Gastroesophageal sphincter (tissue), 4 donors: ENCODE data around the gene DHRS7C. TPM values are rescaled to one million over a fixed set of nuclear protein-coding genes. Genes with fewer than 3 reads are reported as not detected.

ENCODE experiments used
- ATAC-seq: fragments of 150-250 bp; one replicate; pipeline ENCODE4 v1.9.1; 2016; ENCODE audit warnings: mild to moderate bottlenecking, moderate library complexity
- H3K27ac ChIP-seq, 4 donors: fragments of 200-600 bp; sonication (generic) in 3 of 4; 1 replicate in 3 of 4; 2 replicates in 1 of 4; pipeline ENCODE4 v1.5.1; 2016 to 2019
- H3K27me3 ChIP-seq: fragments of 200-600 bp; sonication (generic); one replicate; pipeline ENCODE4 v1.5.1; 2019
- H3K36me3 ChIP-seq, 2 donors: fragments of 200-600 bp; sonication (generic); one replicate each; pipeline ENCODE4 v1.5.1; 2019; ENCODE audit warnings: control low read depth in 1 of 2
- H3K4me1 ChIP-seq, 3 donors: fragments of 200-600 bp; sonication (generic); 1 replicate in 2 of 3; 2 replicates in 1 of 3; pipeline ENCODE4 v1.5.1; 2016 to 2019; ENCODE audit warnings: control low read depth in 2 of 3
- H3K4me3 ChIP-seq, 2 donors: fragments of 200-600 bp; sonication (generic); one replicate each; pipeline ENCODE4 v1.5.1; 2019; ENCODE audit warnings: mild to moderate bottlenecking in 1 of 2, moderate library complexity in 1 of 2
- H3K9me3 ChIP-seq, 3 donors: fragments of 200-600 bp; sonication (generic); one replicate each; pipeline ENCODE4 v1.5.1; 2017 to 2019; ENCODE audit warnings: control low read depth in 2 of 3
- CTCF ChIP-seq, 4 experiments: fragments of 200-600 bp in 2 of 4; fragments of 450-650 bp in 2 of 4; sonication (generic) in 1 of 4; IDR thresholded peaks; one replicate each; pipeline ENCODE4 v1.5.1; 2017 to 2019; ENCODE audit warnings: antibody characterized with exemption in 4 of 4, mild to moderate bottlenecking in 2 of 4, moderate library complexity in 2 of 4
- EP300 ChIP-seq: sonication (generic); formaldehyde crosslinking; IDR thresholded peaks from one replicate; pipeline ENCODE4 v1.6.1; 2017; ENCODE audit warnings: antibody characterized with exemption, mild to moderate bottlenecking
- POLR2A ChIP-seq, 2 donors: fragments of 450-650 bp; IDR thresholded peaks; one replicate each; pipeline ENCODE4 v1.6.1; 2017; ENCODE audit warnings: antibody characterized with exemption in 2 of 2, mild to moderate bottlenecking in 2 of 2, moderate library complexity in 1 of 2
- POLR2AphosphoS5 ChIP-seq: sonication (generic); formaldehyde crosslinking; IDR thresholded peaks from one replicate; pipeline ENCODE4 v1.6.1; 2017; ENCODE audit warnings: antibody characterized with exemption
- WGBS, 2 donors: methylation state at CpG; one replicate each; pipeline ENCODE4 v1.1.5; 2018; ENCODE audit warnings: low coverage in 1 of 2; 5-methylcytosine and 5-hydroxymethylcytosine counted together
- total RNA-seq, 4 donors: library from RNA; depleted of rRNA; stranded (reverse); fragments of >200 nt; gene quantifications; one replicate each; pipeline ENCODE4 v1.1.0, GENCODE V29; 2016

The DHRS7C gene
- total RNA-seq, 4 donors from 2014 or later: not detected

- Histone ChIP-seq H3K27ac (no peak overlapping the region), H3K4me3 (no peak overlapping the region), H3K4me1 (no peaks in the 10 kb centered on the region), H3K36me3 (no peaks in the 10 kb centered on the region), H3K27me3 (no peaks in the 10 kb centered on the region), H3K9me3 (no peaks in the 10 kb centered on the region)
- no peak for TF ChIP-seq CTCF (IDR thresholded peaks at IDR 0.05)
- no peak for TF ChIP-seq EP300
- ATAC-seq: no peak
- WGBS, 2 donors: 83 to 88% methylated on average over 5 of the region's 5 CpGs
These were observed 19.7 kb upstream of the DHRS7C start for GRCh38 chr17:9811086-9811485.

- TF ChIP-seq POLR2AphosphoS5 (no peak), POLR2A (IDR thresholded peaks at IDR 0.05) (no peak), EP300 (no peak), CTCF (IDR thresholded peaks at IDR 0.05) (no peak)
- no peak for ATAC-seq
- no peaks in the 10 kb centered on the region for H3K4me1 ChIP-seq
- 58 to 78% methylated on average over 3 to 4 of the region's 4 CpGs for WGBS, 2 donors
- H3K9me3 ChIP-seq: peaks cover 0 to 4% (median 0%) of the 10 kb centered on the region in 3 donors
- H3K4me3 ChIP-seq: no peak overlapping the region
- H3K27ac ChIP-seq: no peak overlapping the region
- H3K36me3 ChIP-seq: no peaks in the 10 kb centered on the region
- H3K27me3 ChIP-seq: no peaks in the 10 kb centered on the region
These were observed 18.9 kb upstream of the DHRS7C start for GRCh38 chr17:9810100-9810949.

DNA sequence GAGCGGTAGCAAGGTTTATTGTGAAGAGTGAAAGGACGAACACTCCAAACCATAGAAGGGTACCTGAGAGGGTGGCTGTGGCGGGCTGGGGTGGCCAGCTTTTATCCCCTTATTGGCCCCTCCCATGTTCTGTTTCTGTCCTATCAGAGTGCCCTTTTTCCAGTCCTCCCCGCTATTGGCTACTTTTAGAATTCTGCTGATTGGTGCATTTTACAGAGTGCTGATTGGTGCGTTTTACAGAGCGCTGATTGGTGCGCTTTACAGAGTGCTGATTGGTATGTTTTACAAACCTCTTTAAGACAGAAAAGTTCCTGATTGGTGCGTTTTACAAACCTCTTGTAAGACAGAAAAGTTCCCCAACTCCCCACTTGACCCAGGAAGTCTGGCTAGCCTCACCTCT lies 18.0 kb upstream of the DHRS7C start:
- H3K27me3 ChIP-seq: no peaks in the 10 kb centered on the region
- WGBS, 2 donors: 92 to 94% methylated on average over 7 to 8 of the region's 8 CpGs
- no peaks in the 10 kb centered on the region for H3K36me3 ChIP-seq
- no peak overlapping the region for H3K4me3 ChIP-seq
- H3K4me1 ChIP-seq: no peaks in the 10 kb centered on the region
- ATAC-seq: no peak
- TF ChIP-seq POLR2A (IDR thresholded peaks at IDR 0.05): no peak
- no peak for TF ChIP-seq POLR2AphosphoS5
- TF ChIP-seq CTCF (IDR thresholded peaks at IDR 0.05): no peak
- no peak for TF ChIP-seq EP300
- no peak overlapping the region for H3K27ac ChIP-seq
- peaks cover 0 to 13% (median 0%) of the 10 kb centered on the region in 3 donors for H3K9me3 ChIP-seq

DNA sequence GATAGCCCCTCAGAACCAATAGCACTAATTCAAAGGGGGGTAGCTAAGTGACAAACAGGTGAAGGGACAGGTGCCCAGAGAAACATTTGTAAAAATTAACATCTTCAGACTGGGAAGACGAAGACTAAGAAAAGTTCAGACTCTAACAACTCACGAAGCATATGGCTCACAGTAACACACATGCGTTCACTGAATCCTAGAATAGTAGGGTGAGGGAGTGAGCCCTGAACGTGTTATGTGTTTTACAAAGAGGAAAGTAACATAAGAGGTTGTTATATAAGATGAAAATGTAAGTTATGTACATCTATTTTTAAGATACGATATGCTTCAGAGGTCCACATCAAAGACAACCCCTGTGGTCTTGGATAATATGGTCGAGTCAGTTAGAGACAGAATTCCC lies 15.3 kb upstream of the DHRS7C start:
- WGBS, 2 donors: 71 to 84% methylated on average over 6 of the region's 6 CpGs
- Histone ChIP-seq H3K4me1 (no peaks in the 10 kb centered on the region), H3K27me3 (peaks cover 5% of the 10 kb centered on the region), H3K9me3 (peaks cover 0 to 20% (median 0%) of the 10 kb centered on the region in 3 donors), H3K4me3 (no peak overlapping the region), H3K36me3 (no peaks in the 10 kb centered on the region), H3K27ac (no peak overlapping the region)
- ATAC-seq: no peak
- TF ChIP-seq EP300 (no peak), POLR2AphosphoS5 (no peak), POLR2A (IDR thresholded peaks at IDR 0.05) (no peak), CTCF (IDR thresholded peaks at IDR 0.05) (no peak)

- no peak overlapping the region for H3K27ac ChIP-seq
- no peaks in the 10 kb centered on the region for H3K4me1 ChIP-seq
- no peak for ATAC-seq
- H3K4me3 ChIP-seq: no peak overlapping the region
- H3K9me3 ChIP-seq: peaks cover 0 to 20% (median 0%) of the 10 kb centered on the region in 3 donors
- peaks cover 5% of the 10 kb centered on the region for H3K27me3 ChIP-seq
- TF ChIP-seq POLR2A (IDR thresholded peaks at IDR 0.05): no peak
- no peak for TF ChIP-seq EP300
- no peak for TF ChIP-seq CTCF (IDR thresholded peaks at IDR 0.05)
- TF ChIP-seq POLR2AphosphoS5: no peak
- no peaks in the 10 kb centered on the region for H3K36me3 ChIP-seq
- WGBS, 2 donors: 25 to 64% methylated on average over 2 to 4 of the region's 4 CpGs
These were observed 14.4 kb upstream of the DHRS7C start for GRCh38 chr17:9805769-9806168.
